NCI-H1092 (cell line): ENCODE data around the gene KCNK4.
"Not testable (repeated sequence)": the region's sequence is repeated elsewhere in the genome, so short reads cannot be mapped to it uniquely, and the experiment has no call there.

Experiments used
- DNase-seq: peaks from one replicate; lab custom pipeline; 2025; lab: John Stamatoyannopoulos, UW

Gene KCNK4

GRCh38 chr11:64291262-64291751 lies at the start of gene KCNK4:
KCNK4 (plus strand) TSS chr11:64291302; CDS start chr11:64293019, 1,717 bp downstream.
- no peak for DNase-seq

- DNase-seq = no peak
These were observed 49.4 kb upstream of the KCNK4 start for GRCh38 chr11:64241491-64242374.

- no peak for DNase-seq
These were observed 47.8 kb upstream of the KCNK4 start for GRCh38 chr11:64243236-64243854.

- DNase-seq = no peak
These were observed 47.0 kb upstream of the KCNK4 start for GRCh38 chr11:64244107-64244506.

- no peak for DNase-seq
These were observed 46.1 kb upstream of the KCNK4 start for GRCh38 chr11:64244966-64245365.

- no peak for DNase-seq
These were observed 45.7 kb upstream of the KCNK4 start for GRCh38 chr11:64245401-64245796.

GRCh38 chr11:64245797-64246620 lies 45.1 kb upstream of the KCNK4 start:
- peak; percentile 40 for DNase-seq

GRCh38 chr11:64246621-64246870 lies 44.6 kb upstream of the KCNK4 start:
- not testable (repeated sequence) for DNase-seq

- DNase-seq = peak; percentile 85
These were observed 44.0 kb upstream of the KCNK4 start, which contains the start of gene PPP1R14B for GRCh38 chr11:64246871-64247728. PPP1R14B (minus strand) TSS chr11:64246943; CDS start chr11:64246673, 270 bp downstream.

GRCh38 chr11:64247729-64248531 lies 43.2 kb upstream of the KCNK4 start:
- no peak for DNase-seq

- no peak for DNase-seq
These were observed 42.5 kb upstream of the KCNK4 start for GRCh38 chr11:64248578-64248977.

GRCh38 chr11:64249038-64249437 lies 42.1 kb upstream of the KCNK4 start:
- no peak for DNase-seq

GRCh38 chr11:64249563-64250414 lies 41.3 kb upstream of the KCNK4 start:
- DNase-seq = no peak

- DNase-seq = no peak
These were observed 40.6 kb upstream of the KCNK4 start for GRCh38 chr11:64250415-64251015.

- DNase-seq = no peak
These were observed 39.9 kb upstream of the KCNK4 start, which contains the start of gene PLCB3 for GRCh38 chr11:64251016-64251752. PLCB3 (plus strand) TSS chr11:64251530; CDS start chr11:64251650, 120 bp downstream.

- DNase-seq = no peak
These were observed 39.4 kb upstream of the KCNK4 start for GRCh38 chr11:64251753-64252002.

GRCh38 chr11:64252003-64252872 lies 38.9 kb upstream of the KCNK4 start:
- no peak for DNase-seq

GRCh38 chr11:64253043-64253442 lies 38.1 kb upstream of the KCNK4 start:
- no peak for DNase-seq
